AG09309 (cell line): Measurements from ENCODE around the gene RIPOR3.

Experiments used
- DNase-seq: peaks from one replicate; pipeline ENCODE4 v3.0.0-alpha.2; 2010; ENCODE audit warnings: low read depth
- H3K4me3 ChIP-seq: 2 replicates; pipeline ENCODE4 v1.5.1; 2011; ENCODE audit warnings: mild to moderate bottlenecking, low read depth, low read length, moderate library complexity; ENCODE audit not compliant: control insufficient read depth
- TF ChIP-seq, protein P1 (sequence below): IDR thresholded peaks from 2 replicates; pipeline ENCODE4 v1.5.1; 2011; ENCODE audit warnings: mild to moderate bottlenecking, low read depth, low read length, inconsistent platforms; ENCODE audit not compliant: insufficient read depth, control insufficient read depth; ENCODE audit errors: missing control alignments

RIPOR3 gene

DNA sequence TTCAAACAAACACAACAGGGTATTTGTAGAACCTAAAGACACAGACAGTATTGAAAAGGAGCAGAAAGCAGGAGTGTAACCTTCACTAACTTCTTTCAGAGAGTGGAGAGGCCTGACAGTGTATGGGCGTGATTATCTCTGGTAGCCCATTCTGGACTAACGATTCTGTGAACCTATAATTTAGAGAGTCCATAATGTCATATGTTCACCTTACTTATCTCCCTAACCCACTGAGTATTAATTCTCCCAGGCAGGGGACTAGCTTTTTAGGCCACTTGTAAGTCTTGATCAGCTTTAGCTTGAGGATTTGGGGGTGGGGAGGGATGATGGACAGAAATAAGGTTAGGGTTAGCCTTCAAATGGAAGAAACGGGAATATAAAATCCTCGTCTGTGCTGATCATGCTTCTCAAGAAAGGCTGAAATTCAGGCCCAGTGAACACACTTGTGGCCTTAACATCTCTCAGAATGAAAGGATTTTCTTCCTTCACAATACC, 37.2 kb upstream of the RIPOR3 start:
- no peak for DNase-seq
- TF ChIP-seq, protein P1, sequence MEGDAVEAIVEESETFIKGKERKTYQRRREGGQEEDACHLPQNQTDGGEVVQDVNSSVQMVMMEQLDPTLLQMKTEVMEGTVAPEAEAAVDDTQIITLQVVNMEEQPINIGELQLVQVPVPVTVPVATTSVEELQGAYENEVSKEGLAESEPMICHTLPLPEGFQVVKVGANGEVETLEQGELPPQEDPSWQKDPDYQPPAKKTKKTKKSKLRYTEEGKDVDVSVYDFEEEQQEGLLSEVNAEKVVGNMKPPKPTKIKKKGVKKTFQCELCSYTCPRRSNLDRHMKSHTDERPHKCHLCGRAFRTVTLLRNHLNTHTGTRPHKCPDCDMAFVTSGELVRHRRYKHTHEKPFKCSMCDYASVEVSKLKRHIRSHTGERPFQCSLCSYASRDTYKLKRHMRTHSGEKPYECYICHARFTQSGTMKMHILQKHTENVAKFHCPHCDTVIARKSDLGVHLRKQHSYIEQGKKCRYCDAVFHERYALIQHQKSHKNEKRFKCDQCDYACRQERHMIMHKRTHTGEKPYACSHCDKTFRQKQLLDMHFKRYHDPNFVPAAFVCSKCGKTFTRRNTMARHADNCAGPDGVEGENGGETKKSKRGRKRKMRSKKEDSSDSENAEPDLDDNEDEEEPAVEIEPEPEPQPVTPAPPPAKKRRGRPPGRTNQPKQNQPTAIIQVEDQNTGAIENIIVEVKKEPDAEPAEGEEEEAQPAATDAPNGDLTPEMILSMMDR = no peak

DNA sequence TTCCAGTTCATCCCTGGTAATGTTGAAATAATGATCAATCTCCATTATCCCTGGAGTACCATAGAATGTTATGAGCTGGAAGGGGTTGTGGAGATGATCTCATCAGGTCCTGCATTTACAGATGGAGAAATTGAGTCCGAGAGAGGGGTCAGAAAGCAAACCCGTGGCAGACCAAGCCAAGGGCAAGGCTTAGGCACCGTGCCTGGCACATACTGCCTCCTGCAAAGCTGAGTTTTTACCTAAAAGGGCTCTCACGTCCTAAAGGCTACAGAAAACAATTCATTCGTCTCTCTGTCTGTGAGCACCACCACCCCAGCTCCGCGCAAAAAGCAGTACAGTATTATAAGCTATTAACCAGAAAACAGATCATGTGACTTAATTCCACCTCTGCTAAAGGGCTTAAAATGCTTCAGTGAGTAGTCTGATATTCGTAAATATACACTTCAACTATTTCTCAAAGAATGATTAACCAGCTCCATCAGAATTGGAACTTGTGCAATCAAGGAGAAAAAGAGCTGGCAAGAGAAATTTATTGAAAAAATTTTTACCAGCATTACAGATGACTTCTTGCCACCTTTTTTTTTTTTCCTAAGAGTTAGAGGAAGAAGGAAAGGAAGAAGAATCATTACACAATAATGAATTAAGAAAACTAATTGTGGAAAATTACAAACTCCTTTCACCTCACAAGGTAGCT, 36.6 kb upstream of the RIPOR3 start:
- no peak overlapping the region for H3K4me3 ChIP-seq
- TF ChIP-seq, protein P1 = no peak
- DNase-seq = no peak

More for the DNA sequence above, 37.2 kb upstream of the RIPOR3 start:
- no peak overlapping the region for H3K4me3 ChIP-seq

DNA sequence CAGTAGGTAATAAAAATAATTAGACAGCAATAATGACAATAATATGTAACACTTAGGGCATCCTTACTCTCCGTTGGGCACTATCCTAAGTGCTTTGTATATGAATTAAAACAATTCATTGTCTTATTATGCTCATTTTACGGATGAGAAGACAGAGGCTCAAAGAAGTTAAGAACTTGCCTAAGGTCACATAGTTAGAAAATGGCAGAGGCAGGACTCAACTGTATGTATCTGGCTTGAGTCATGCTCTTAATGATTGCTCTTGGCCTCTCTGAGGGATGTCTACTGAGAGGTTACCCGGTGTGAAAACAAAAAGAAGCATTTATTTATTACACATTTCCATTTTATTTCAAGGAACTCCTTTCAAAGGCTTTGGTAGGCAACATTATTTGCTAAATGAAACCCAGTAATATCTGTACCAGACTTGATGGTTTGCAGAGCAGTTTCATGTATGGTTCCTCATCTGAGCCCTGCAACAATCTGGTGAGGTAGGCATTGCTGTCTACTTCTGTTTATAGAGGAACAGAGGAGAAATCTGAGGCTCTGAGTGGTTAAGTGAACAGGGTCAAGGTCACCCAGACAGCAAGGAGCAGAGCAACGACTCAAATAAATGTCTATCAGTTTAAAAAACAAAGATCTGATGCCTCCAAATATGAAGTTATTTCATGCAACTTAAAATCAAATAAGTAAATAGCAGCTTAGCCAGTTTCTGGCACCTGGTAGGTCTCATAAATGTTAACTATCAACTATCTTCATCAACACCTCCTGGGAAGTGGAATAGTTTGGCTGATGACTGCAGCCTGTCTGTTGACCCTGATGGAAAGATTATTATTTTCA, 35.8 kb upstream of the RIPOR3 start:
- TF ChIP-seq, protein P1 = no peak
- DNase-seq = no peak
- no peak overlapping the region for H3K4me3 ChIP-seq

DNA sequence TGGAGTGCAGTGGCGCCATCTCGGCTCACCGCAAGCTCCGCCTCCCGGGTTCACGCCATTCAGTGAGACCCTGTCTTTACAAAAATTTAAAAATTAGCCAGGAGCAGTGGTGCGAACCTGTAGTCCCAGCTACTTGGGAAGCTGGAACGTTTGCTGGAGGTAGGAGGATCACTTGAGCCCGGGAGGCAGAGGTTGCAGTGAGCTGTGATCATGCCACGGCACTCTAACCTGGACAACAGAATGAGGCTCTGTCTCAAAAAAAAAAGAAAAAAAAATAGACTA, 34.3 kb upstream of the RIPOR3 start:
- no peak for DNase-seq
- no peak overlapping the region for H3K4me3 ChIP-seq
- TF ChIP-seq, protein P1 = no peak

DNA sequence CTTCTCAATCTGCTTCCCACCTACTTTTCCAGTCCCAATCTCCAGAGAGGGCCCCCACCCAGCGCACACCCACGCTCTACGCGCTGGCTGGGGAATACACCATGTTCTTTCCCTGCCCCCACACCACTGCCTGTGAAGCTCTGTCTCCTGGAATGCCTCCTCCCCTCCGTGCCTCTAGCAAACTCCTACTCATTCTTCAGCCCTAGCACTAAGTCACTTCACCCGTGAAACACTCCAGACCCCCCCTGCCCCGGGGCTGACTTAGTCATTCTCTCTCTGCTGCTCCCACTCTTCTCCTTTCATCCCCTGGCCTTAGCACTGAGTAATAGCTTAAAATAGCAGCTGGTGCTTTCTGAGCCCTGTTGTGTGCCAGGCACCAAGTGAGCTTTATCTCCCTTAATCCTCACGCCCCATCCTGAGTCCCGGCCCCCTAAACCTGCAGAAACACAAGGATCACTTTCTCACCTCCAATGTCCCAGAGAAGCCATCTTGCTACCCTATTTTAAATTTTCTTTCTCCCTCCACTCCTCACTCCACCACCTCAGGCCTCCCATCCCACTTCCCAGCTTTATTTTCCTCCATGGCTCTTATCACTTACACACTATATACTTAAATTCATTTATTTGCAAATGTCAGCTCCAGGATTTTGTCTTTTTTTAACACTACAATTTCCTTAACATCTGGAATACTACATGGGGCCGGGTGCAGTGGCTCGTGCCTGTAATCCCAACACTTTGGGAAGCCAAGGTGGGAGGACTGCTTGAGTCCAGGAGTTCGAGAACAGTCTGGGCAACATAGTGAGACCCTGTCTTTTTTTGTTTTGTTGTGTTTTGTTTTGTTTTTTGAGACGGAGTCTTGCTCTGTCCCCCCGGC, 33.7 kb upstream of the RIPOR3 start:
- no peak overlapping the region; the same call in 1 of the 2 replicates for H3K4me3 ChIP-seq
- peak; percentile 86 for DNase-seq
- TF ChIP-seq, protein P1 = no peak

DNA sequence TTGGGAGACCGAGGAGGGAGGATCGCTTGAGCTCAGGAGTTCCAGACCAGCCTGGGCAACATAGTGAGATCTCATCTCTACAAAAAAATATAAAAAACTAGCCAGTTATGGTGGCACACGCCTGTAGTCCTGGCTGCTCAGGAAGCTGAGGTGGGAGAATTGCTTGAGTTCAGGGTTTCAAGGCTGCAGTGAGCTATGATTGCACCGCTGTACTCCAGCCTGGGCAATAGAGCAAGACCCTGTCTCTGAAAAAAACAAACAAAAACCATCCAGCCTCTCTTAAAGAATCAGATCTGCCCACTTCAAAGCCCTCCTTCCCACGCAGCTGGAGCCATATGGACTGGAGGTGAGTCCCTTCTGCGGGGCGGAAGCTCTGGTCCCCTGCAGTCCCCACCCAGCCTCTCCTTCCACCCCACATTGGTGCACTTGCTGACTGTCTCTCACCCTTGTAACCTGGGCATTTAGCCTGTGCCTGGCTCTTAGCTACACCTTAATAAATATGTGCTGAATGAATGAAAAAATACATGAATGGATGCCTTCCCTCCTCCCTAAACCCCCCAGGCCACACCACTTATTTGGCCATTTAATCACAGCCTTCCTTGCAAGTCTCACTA, 32.9 kb upstream of the RIPOR3 start:
- no peak overlapping the region for H3K4me3 ChIP-seq
- TF ChIP-seq, protein P1 = no peak
- no peak for DNase-seq
